Activated T-cell treated with anti-CD3 and anti-CD28 coated beads, Interleukin-2, amount 50 U/mL, for 48 hours (primary cell): ENCODE measurements around the gene ADAMTS2.
A peak's percentile ranks its signal among the peaks of the same experiment; 100 is the strongest.
"Not testable (repeated sequence)": the region's sequence is repeated elsewhere in the genome, so short reads cannot be mapped to it uniquely, and the experiment has no call there.

Source experiments
- DNase-seq, 2 experiments: peaks; one replicate each; pipeline ENCODE4 v3.0.0-alpha.2; 2020

ADAMTS2 gene

GRCh38 chr5:179228341-179229121, 116.7 kb downstream of the ADAMTS2 start:
- no peak for DNase-seq

- no peak for DNase-seq
Measured at GRCh38 chr5:179227580-179228311, 117.5 kb downstream of the ADAMTS2 start.

GRCh38 chr5:179227229-179227579, 118.1 kb downstream of the ADAMTS2 start:
- DNase-seq: no peak

GRCh38 chr5:179226696-179227095, 118.6 kb downstream of the ADAMTS2 start:
- DNase-seq: no peak

GRCh38 chr5:179225387-179225786, 119.9 kb downstream of the ADAMTS2 start:
- no peak for DNase-seq

GRCh38 chr5:179224741-179225140, 120.5 kb downstream of the ADAMTS2 start:
- no peak for DNase-seq

- no peak for DNase-seq
Measured at GRCh38 chr5:179223961-179224360, 121.3 kb downstream of the ADAMTS2 start.

- no peak for DNase-seq
Measured at GRCh38 chr5:179223528-179223927, 121.7 kb downstream of the ADAMTS2 start.

GRCh38 chr5:179222246-179223017, 122.8 kb downstream of the ADAMTS2 start:
- DNase-seq: no peak

- DNase-seq: no peak
Measured at GRCh38 chr5:179221877-179222220, 123.4 kb downstream of the ADAMTS2 start.

GRCh38 chr5:179221196-179221876, 123.9 kb downstream of the ADAMTS2 start:
- no peak for DNase-seq

- no peak for DNase-seq
Measured at GRCh38 chr5:179220716-179221115, 124.5 kb downstream of the ADAMTS2 start.

- no peak for DNase-seq
Measured at GRCh38 chr5:179219661-179220620, 125.3 kb downstream of the ADAMTS2 start.

- no peak for DNase-seq
Measured at GRCh38 chr5:179218943-179219330, 126.3 kb downstream of the ADAMTS2 start.

GRCh38 chr5:179217956-179218942, 127.0 kb downstream of the ADAMTS2 start:
- DNase-seq: no peak

GRCh38 chr5:179217356-179217755, 127.9 kb downstream of the ADAMTS2 start:
- no peak for DNase-seq

GRCh38 chr5:179216381-179216780, 128.9 kb downstream of the ADAMTS2 start:
- not testable (repeated sequence) for DNase-seq

- no peak for DNase-seq
Measured at GRCh38 chr5:179215576-179215975, 129.7 kb downstream of the ADAMTS2 start.

GRCh38 chr5:179214678-179215077, 130.6 kb downstream of the ADAMTS2 start:
- no peak for DNase-seq

GRCh38 chr5:179212870-179213269, 132.4 kb downstream of the ADAMTS2 start:
- DNase-seq: peak; percentile 21 to 23

GRCh38 chr5:179211631-179212030, 133.6 kb downstream of the ADAMTS2 start:
- no peak for DNase-seq
